Measurements from ENCODE around the gene ARMC5.

- TF ChIP-seq GATA2 (IDR thresholded peaks at IDR 0.05; ENCODE audit: low read depth, low read length) (no peak), GATA3 (IDR thresholded peaks at IDR 0.05; ENCODE audit: low read depth, low read length) (no peak)
Observed at GRCh38 chr16:31491778-31492418, 32.6 kb downstream of the ARMC5 start.
